ENCODE data around the gene RGS19.

DNA sequence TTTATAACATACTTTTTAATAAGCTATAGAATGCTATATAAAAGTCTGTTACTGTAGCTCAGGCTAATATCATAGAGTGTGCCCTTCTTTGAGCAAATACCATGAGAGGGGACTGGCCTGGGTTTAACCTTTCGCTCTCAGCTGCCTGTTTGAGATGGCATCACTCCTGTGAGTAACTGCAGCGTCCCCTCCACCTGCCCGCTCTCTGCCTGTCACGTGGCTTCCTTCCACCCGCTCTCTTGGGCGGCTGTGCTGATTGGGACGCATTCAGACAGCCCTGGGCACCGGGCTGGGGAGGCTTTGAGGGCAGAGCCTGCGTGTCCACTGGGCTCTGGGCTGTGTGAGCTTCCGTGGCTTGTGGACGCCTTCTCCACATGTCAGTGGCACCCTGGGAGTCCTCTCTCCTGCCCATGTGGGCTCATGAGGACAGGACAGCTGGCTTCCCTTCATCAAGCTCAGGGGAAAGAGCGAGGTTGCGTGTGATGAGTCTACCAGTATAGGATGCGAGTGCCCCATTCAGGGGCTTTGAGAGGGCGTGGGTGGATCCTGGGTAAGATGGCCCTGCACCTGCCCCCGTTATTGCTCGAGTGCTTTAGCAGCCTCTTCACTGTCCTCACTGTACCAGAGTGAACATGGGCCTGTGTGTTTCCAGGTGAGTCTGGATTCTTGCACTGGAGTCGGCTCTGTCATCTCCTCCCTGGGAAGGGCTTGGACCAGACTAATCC lies 54.1 kb downstream of the RGS19 start:
- TF ChIP-seq, protein P1, sequence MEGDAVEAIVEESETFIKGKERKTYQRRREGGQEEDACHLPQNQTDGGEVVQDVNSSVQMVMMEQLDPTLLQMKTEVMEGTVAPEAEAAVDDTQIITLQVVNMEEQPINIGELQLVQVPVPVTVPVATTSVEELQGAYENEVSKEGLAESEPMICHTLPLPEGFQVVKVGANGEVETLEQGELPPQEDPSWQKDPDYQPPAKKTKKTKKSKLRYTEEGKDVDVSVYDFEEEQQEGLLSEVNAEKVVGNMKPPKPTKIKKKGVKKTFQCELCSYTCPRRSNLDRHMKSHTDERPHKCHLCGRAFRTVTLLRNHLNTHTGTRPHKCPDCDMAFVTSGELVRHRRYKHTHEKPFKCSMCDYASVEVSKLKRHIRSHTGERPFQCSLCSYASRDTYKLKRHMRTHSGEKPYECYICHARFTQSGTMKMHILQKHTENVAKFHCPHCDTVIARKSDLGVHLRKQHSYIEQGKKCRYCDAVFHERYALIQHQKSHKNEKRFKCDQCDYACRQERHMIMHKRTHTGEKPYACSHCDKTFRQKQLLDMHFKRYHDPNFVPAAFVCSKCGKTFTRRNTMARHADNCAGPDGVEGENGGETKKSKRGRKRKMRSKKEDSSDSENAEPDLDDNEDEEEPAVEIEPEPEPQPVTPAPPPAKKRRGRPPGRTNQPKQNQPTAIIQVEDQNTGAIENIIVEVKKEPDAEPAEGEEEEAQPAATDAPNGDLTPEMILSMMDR (IDR thresholded peaks at IDR 0.05): no peak
- TF ChIP-seq POLR2A (IDR thresholded peaks at IDR 0.05): no peak

Measured in body of pancreas (tissue), 4 donors.